ENCODE measurements around the gene TNFRSF18.

Gene TNFRSF18

DNA sequence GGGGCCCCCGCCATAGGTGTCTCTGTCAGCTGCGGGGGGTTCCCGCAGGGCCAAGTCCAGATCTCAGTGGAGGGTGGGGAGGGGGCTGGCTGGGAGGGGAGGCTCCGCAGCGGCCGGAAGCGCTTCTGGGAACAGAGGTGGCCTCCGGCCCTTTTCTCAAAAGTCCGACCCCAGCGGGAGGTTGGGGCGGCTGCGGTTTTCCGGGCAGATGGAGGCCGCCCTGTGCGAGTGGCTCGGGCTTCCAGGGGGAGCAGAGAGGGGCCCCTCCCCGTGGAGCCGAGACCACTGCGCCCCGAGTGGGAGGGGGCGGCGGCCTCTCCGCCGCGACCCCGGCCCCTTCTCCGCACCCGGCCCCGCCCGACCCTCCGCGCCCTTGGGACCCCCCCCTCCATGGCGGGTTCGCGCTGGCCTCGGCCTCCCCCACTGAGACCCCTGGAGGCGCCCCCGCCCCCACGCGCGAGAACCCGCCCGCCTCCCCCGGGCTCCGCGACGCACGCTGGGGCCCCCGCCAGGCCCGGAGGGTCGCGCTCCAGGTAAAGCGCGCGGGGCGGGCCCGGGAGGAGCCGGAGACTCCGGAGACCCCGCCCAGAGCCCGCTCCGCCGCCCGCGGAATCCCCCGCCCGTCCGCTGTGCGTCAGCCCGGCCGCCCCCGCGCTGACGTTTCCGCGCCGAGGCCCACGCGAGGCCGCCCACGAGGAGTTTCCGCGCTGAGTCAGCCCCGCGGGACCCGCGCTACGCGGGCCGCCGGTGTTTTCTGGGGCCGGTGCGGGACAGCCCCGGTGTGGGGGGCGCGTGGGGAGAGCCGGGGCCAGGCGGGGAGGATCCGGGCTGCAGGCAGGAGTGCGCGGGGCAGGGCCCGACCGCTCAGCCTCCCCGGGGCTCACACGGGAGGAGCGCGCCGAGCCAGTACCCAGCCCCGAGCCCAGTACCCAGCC, 5.2 kb downstream of the TNFRSF18 start:
- intact Hi-C loops (cut with DNase I): no loop called here
- peak in 6 of 10 donors; percentile 31 to 93 (median 63) for DNase-seq

- peak in 4 of 10 donors; percentile 6 to 79 (median 54) for DNase-seq
- intact Hi-C loops (cut with DNase I): loop anchor here (10.0 kb wide), 1 partner anchor 55 kb away; no protein-coding TSS in a partner anchor
Observed at GRCh38 chr1:1199961-1200875, 6.2 kb downstream of the TNFRSF18 start.

DNA sequence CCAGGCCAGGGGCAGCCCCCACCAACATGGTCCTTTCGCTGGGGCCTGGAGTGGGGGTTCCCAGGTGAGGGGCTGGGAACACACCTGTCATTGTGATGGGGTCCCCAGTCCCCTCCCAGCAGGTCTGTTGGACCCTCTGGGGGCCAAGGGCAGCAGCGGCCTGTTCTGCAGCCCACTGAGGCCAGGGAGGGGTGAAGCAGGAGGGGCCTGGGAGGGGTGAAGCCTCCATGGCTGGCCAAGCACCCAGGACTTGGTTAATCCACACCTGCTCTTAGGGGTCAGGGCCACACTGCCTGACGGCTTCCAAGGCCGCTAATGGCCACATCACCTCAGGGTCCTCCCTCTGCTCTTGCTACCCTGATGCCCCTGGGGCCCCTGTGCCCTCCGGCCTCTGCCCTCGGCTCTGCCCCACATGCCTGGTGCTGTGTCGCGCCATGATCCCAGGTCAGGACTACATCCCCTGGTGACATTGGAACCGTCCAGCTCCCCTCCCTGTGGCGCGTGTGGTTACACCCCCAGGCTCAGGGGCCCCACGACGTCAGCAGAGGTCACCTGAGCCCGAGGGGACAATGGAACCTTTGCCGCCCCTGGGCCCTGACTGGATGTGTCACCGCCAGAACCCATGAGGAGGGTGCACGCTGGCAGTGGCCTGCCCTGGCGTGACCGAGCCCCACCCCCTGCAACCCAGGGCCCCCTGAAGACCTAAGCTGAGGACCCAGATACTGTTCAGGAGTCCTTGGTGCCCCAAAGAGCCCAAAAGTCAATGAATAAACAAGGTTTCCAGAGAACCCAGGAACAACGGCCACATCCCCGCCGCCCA, 7.0 kb downstream of the TNFRSF18 start:
- DNase-seq: peak in 3 of 10 donors; percentile 2 to 74 (median 63)
- intact Hi-C loops (cut with DNase I): loop anchor here (10.0 kb wide), 1 partner anchor 55 kb away; no protein-coding TSS in a partner anchor

GRCh38 chr1:1198423-1199140, 7.8 kb downstream of the TNFRSF18 start:
- peak in 4 of 10 donors; percentile 1 to 73 (median 52) for DNase-seq
- intact Hi-C loops (cut with DNase I): loop anchor here (10.0 kb wide), 1 partner anchor 54 kb away; no protein-coding TSS in a partner anchor

DNA sequence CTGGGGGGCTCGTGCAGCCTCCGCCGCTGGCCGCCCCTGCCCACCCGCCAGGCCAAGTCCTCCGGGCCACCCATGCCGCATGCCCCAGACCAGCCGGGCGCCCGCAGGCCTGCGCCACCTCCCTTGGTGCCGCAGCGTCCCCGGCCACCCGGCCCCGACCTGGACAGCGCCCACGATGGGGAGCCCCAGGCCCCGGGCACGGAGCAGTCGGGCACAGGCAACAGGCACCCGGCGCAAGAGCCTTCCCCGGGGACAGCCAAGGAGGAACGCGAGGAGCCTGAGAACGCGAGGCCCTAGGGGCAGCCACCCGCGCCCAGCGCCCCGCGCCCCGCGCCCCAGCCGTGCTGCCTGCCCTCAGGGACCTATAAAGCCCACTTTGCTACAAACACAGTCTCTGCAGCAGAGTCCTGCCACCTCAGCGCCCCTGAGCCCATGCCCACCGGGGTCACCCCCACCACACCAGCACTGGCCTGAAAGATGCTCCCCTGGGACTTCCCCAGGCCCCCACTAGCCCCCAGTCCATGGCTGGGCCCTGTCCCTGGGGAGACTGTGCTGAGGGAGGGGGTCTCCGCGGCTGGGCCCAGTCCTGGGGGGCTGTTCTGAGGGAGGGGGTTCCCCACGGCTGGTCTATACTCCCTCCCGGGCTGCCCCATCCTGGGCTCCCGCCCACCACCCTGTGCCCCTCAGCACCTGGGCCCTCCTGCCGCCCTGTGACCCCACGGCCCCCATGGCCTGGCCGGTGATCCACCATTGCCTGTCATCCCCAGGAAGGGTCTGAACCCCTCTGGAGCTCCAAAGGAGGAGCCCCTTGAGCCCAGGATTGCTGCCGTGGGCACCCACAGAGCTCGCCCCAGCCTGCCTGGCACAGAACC, 8.6 kb downstream of the TNFRSF18 start:
- peak in 4 of 10 donors; percentile 2 to 82 (median 62) for DNase-seq
- intact Hi-C loops (cut with DNase I): loop anchor here (10.0 kb wide), 1 partner anchor 53 kb away; no protein-coding TSS in a partner anchor

- DNase-seq: no peak
- intact Hi-C loops (cut with DNase I): loop anchor here (10.0 kb wide), 1 partner anchor 52 kb away; no protein-coding TSS in a partner anchor
Observed at GRCh38 chr1:1197188-1197500, 9.2 kb downstream of the TNFRSF18 start.

- DNase-seq: peak in 3 of 10 donors; percentile 26 to 64 (median 59)
Observed at GRCh38 chr1:1196431-1197187, 9.8 kb downstream of the TNFRSF18 start.

GRCh38 chr1:1195726-1196125, 10.7 kb downstream of the TNFRSF18 start:
- peak in 1 of 10 donors; percentile 19 for DNase-seq
- intact Hi-C loops (cut with DNase I): loop anchor here (10.0 kb wide), 1 partner anchor 51 kb away; no protein-coding TSS in a partner anchor

More at GRCh38 chr1:1196431-1197187, 9.8 kb downstream of the TNFRSF18 start:
- intact Hi-C loops (cut with DNase I): loop anchor here (10.0 kb wide), 1 partner anchor 52 kb away; no protein-coding TSS in a partner anchor

DNA sequence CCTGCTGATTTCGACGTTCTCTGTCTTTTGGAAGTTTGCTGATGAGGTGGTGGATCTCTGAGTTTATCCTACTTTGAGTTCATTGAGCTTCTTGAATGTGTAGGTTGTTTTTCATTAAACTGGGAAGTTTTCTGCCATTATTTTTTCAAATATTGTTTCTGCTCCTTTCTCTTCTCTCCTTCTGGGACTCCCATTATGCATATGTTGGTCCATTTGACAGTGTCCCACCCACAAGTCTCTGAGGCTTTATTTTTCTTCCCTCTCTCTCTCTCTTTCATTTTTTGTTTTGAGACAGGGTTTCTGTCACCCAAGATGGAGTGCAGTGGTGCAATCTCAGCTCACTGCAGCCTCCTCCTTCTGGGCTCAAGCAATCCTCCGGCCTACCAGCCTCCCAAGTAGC, 11.7 kb downstream of the TNFRSF18 start:
- no peak for DNase-seq
- intact Hi-C loops (cut with DNase I): loop anchor here (10.0 kb wide), 1 partner anchor 50 kb away; no protein-coding TSS in a partner anchor

DNA sequence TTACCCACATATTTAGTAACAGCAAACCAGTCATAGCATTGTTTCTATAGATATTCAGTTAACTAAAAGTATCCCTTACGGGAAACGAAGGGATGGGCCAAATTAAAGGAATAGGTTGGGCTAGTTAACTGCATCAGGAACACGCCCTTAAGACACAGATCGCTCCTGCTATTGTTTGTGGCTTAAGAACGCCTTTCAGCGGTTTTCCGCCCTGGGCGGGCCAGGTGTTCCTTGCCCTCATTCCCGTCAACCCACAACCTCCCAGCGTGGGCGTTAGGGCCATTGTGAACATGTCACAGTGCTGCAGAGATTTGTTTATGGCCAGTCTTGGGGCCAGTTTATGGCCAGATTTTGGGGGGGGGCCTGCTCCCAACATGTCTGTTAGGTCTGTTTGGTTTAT, 14.7 kb downstream of the TNFRSF18 start:
- peak in 2 of 10 donors; percentile 38 to 43 for DNase-seq

GRCh38 chr1:1189111-1189510, 17.3 kb downstream of the TNFRSF18 start:
- intact Hi-C loops (cut with DNase I): no loop called here
- DNase-seq: peak in 1 of 10 donors; percentile 3

More for the DNA sequence above, 14.7 kb downstream of the TNFRSF18 start:
- intact Hi-C loops (cut with DNase I): loop anchor here (10.0 kb wide), 1 partner anchor 47 kb away; no protein-coding TSS in a partner anchor

- no peak for DNase-seq
- intact Hi-C loops (cut with DNase I): no loop called here
Observed at GRCh38 chr1:1187938-1188337, 18.5 kb downstream of the TNFRSF18 start.

DNA sequence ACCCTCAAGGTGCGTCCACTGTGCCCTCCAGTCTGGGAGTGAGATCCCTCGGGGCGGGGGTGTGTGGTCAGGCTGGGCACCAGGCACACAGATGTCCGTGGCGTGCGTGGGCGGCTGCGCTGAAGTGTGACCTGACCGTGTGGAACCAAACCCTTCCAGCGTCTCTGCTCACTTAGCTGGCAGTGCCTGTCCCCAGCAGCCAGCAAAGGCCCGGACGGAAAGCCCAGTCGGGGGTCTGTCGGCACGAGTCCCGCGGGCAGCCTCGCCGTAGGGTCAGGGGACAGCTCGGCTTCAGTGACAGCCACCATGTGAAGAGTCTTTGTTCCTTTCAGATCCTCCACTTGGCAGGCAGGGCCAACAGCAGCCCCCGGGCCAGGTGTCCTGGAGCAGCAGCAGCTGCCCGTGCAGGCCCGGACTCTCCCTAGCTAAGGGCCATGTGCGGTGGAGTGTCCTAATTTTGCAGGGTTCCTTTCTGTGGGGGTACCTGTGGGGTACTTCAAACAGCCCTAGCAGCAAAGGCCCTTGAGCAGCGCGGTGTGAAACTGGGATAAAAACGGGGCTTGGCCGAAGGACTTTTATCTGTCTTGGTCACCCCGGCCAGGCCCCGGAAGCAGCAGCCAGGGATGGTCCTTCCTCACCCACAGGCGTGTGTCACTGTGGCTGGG, 21.2 kb downstream of the TNFRSF18 start:
- intact Hi-C loops (cut with DNase I): no loop called here
- DNase-seq: peak in 8 of 10 donors; percentile 30 to 94 (median 58)

- intact Hi-C loops (cut with DNase I): no loop called here
- DNase-seq: peak in 2 of 10 donors; percentile 46 to 79
Observed at GRCh38 chr1:1183833-1184775, 22.3 kb downstream of the TNFRSF18 start.

- intact Hi-C loops (cut with DNase I): no loop called here
- peak in 4 of 10 donors; percentile 6 to 78 (median 38) for DNase-seq
Observed at GRCh38 chr1:1183221-1183747, 23.1 kb downstream of the TNFRSF18 start.

All from posterior cingulate gyrus (tissue), 11 donors.